ENCODE measurements around the gene LIN7B.

LIN7B gene, protein sequence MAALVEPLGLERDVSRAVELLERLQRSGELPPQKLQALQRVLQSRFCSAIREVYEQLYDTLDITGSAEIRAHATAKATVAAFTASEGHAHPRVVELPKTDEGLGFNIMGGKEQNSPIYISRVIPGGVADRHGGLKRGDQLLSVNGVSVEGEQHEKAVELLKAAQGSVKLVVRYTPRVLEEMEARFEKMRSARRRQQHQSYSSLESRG

DNA sequence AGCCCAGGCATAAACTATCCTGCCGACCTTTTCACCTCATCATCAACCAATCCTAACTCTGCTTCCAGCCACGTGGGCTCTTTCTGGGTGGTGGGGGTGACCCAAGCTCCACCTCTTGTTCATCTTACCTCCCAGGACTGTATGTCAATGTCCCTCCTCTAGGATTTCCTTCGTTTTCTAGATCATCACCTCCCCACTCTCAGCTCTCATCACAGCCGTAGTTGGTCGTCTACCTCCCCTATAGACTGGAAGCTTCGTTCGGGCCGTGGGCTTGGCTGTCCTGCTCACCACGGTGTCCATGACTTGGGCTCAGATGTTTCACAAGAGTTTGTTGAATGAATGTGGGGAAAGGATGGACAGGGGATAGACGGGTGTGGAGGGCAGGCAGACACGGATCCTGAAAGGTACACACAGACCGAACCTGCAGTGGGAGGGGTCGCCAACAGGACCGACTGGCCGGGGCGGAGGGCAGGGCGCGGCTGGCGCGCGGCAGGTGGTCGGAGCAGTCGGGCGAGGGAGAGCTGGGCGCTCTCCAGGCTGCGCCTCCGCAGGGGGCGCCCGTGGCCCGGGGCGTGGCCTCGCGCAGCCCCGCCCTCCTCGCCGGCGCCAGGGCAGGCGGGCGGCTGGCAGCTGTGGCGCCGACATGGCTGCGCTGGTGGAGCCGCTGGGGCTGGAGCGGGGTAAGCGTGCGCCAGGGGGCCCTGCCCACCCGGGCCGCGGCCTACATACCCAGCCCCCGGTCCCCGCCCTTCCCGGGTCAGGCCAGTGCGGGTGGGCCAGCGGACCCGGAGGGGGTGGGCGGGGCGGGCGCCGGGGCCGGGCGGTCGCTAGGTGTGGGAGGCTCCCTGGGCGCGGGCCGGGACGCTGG, at the start of gene LIN7B:
LIN7B (plus strand) TSS at position 609 of the 868 bp plus-strand sequence; CDS start at position 644, 35 bp downstream.
- no peak for DNase-seq

DNA sequence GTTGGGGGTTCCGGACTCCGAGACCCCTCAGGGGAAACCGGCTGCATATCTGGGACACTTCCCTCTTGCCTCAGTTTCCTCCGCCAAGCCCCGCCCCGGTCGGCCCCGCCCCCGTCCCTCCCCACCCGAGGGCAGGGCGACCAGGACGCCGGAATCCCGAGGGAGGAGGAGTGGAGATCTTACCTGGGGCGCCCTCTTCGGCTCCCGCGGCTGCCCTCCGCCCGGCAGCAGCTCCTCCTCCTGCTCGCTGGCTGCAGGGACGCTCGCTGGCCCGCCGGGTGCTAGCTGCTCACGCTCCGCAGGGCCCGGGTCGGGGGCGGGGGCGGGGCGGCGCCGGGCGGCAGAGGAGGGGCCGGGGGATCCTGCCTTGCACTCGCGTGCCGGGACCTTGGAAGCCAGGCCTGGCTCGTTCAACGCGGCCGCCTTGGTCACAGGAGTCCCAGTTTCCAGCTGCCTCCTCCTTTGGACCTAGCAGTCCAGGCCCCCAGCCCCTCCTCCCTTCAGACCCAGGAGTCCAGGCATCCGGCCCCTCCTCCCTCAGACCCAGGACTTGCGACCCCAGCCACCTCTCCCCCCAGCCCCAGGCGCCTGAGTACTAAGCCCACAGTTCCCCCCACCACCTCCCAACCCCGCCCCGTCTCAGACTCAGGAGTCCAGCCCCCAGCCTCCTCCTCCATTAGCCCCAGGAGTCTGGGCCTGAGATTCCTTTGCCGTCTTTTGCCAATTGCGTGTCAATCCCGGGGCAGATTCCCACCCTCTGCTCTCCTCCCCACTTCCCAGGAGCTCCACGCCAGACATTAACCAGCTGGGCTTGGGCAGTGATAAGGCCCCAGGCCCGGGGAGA, 49.2 kb upstream of the LIN7B start, which contains the start of gene NTF4:
NTF4 (minus strand) TSS at position 51 of the 844 bp plus-strand sequence. CDS start 2,821 bp downstream, outside the sequence.
- no peak for DNase-seq

DNA sequence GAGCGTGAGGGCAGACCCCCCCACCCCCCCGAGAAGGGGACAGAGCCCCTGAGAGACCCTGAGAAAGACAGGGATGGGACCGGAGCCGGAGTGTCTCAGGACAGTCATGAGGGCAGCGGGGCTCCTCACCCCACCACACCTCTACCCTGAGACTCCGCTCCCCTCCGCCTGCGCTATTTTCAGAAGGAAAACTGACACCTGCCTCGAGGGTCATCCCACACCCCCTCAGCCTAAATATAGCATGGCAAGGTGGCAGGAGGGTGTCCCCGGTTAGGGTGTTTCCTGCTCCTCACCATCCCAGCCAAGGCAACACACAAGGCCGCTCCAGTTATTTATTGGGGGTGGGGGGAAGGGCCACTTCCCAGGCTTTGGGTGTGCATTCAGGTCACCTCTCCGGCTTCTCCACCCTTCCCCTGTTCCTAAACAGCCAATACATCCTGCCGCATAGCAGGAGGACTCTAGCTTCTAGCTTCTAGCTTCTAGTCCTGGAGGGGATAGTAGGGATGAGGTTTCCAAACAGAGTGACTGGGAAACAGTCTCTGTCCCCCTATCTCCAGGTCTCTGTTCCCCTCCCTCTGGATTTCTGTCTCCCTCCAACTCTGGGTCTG, 48.2 kb upstream of the LIN7B start:
- no peak for DNase-seq

DNA sequence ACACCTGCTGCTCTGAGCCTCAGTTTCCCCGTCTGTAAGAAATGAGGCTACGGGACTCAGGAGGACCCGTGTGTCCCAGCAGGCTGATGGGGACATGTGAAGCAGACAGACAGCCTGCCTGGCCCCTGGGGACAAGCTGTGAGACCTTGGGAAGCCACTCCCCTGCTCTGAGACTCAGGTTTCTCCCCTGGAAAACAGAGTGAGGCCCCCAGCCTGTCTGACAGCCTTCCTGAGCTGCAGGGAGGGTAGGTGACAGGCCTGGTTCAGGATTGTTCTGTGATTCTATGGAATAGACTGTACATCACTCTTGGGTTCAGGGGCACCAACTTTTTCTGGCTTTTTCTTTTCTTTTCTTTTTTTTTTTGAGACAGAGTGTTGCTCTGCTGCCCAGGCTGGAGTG, 46.6 kb upstream of the LIN7B start:
- DNase-seq = no peak

DNA sequence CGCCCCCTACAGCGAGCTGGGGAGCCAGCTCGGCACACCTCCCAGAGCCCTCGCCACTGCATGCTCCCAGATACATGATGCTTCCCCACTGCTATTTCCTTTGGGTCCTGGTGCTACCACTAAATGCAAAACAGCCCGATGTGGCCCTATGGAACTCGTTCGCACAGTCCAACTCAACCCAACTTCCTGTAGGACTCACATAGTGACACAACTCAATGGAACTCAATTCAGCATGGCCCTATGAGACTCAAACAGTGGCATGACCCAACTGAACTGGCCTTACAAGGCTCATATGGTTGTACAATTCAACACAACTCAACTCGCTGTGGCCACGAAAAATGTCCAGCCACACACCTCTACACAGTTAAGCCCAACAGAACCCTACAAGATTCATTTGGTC, 45.1 kb upstream of the LIN7B start:
- no peak for DNase-seq

DNA sequence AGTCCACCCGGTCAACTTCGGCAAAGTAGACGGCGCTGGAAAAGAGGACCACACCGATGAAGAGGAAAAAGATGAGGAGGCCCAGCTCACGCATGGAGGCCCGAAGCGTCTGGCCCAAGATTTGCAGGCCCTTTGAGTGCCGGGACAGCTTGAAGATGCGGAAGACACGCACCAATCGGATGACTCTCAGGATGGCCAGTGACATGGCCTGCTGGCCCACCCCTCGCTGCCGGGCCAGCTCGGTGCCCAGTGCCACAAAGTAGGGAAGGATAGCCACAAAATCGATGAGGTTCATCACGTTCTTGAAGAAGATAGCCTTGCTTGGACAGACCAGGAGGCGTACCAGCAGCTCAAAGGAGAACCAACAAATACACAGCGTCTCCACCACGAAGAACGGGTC, 43.8 kb upstream of the LIN7B start:
- DNase-seq = no peak

DNA sequence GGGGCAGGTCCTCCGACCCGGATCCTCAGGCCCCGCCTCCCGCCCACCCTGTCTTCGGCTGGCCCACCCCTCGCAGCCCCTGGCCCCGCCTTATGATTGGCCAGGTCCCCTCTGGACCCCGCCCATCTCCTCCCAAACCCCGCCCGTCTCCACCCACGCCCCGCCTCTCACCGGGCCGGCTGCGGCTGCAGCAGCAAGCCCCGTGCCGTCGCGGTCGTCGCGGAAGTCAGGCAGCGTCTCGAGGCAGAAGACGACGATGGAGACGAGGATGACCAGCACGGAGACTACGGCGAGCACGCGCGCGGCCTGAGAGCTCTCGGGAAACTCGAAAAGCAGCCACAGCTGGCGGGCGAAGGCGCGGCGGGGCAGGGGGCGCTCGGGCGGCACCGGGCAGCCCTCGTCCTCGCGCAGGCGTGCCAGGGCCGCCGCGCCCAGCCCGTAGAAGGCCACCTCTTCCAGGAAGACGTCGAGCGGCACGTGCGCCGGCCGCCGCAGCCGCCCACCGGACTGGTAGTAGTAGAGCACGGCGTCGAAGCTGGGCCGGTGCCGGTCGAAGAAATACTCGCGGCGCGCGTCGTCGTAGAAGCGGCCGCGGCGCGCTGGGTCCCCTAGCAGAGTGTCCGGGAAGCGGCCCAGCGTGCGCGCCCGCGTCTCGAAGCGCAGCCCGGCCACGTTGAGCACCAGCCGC, 42.2 kb upstream of the LIN7B start:
- no peak for DNase-seq

DNA sequence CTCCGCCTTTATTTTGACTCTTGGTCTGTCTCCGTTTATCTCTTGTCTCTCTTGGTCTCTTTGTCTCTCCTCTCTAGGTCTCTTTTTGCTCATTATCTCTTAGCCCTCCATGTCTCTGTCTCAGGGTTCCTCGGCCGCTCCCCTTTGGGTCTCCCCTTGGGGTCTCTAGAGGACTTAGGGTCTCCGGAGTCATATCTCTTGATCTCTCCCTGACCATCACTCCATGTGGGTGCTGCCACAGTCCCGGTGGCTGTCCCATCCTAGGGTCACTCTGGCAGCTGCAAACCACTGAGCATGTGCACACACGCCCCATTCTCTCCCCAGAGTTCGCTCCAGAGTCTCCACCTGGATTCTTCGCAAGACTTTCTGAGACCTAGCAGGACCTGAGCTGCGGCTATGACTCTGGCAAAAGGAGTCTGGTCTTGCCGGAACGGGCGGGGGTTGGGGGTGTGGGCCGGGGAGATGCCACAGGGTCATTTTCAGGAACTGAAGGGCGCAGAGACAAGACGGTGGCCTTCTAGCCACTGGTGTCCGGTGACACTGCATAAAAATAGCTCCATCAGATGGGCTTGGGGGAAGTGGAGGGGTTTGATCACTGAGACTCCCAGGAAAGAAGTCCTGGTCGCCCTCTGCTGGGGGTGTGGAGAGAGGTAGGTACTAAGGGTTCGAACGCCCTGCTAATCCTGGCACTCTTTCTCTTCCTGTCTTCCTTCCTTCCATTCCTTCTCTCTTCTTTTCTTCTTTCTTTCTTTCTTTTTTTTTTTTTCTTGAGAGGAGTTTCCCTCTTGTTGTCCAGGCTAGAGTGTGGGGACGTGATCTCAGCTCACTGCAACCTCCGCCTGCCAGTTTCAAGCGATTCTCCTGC, 40.4 kb upstream of the LIN7B start:
- DNase-seq = no peak

DNA sequence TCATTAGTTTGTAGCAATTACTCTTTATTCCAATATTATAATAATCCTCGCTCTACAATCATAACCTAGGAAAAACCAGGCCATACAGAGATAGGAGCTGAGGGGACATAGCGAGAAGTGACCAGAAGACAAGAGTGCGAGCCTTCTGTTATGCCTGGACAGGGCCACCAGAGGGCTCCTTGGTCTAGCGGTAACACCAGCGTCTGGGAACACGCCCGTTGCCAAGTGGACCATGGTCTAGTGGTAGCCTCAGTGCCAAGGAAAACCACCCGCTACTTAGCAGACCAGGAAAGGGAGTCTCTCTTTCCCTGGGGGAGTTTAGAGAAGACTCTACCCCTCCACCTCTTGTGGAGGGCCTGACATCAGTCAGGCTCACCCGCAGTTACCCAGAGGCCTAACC, 39.3 kb upstream of the LIN7B start:
- DNase-seq = peak; percentile 55

DNA sequence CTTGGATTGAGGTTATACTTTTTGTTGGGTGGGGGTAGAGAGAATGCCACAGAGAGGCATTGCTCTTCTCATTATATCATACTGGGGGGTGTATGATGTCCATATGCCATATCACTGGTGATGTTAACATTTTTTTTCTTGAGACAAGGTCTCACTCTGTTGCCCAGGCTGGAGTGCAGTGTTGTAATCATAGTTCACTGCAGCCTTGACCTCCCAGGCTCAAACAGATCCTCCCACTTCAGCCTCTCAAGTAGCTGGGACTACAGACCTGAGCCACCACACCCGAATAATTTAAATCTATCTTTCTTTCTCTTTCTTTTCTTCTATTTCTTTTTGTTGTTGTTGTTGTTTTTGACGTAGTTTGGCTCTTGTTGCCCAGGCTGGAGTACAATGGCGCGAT, 33.8 kb upstream of the LIN7B start:
- DNase-seq = no peak

DNA sequence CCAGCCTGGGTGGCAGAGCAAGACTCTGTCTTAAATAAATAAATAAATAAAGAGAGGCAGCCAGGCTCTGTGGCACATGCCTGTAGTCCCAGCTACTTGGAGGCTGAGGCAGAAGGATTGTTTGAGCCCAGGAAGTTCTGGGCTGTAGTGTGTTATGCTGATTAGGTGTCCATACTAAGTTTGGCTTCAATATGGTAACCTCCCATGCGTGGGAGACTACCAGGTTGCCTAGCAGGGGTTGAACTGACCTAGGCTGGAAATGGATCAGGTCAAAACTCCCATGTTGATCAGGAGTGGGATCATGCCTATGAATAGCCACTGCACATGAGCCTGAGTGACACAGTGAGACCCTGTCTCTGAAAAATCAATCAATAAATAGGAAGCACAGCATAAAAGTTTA, 32.9 kb upstream of the LIN7B start:
- no peak for DNase-seq

DNA sequence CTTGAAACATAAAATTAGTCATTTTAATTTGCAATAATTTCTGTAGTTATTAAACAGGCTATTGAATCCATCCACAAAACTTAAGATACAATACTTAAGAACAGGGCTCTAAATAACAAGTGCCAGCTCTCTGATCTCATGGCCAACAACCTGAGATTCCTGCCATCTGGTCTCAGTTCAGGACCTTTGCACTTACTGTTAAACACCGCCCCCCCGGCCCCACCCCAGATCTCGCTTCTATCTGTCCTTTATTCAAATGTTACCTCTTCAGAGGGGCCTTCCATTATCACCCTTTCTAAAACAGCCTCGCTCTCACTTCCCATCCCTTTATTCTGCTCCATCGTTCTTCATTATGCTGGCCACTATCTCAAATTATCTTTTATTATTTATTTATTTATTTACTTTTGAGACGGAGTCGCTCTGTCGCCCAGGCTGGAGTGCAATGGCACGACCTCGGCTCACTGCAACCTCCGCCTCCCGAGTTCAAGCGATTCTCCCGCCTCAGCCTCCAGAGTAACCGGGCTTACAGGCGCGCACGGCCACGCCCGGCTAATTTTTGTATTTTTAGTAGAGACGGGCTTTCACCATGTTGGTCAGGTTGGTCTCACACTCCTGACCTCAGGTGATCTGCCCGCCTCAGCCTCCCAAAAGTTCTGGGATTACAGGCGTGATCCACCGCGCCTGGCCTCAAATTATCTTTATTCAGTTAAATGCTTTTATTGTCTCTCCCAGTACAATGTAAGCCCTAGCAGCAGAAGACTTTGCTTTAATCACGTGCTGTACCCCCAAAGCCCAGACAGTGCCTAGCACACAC, 29.8 kb upstream of the LIN7B start:
- DNase-seq = no peak

DNA sequence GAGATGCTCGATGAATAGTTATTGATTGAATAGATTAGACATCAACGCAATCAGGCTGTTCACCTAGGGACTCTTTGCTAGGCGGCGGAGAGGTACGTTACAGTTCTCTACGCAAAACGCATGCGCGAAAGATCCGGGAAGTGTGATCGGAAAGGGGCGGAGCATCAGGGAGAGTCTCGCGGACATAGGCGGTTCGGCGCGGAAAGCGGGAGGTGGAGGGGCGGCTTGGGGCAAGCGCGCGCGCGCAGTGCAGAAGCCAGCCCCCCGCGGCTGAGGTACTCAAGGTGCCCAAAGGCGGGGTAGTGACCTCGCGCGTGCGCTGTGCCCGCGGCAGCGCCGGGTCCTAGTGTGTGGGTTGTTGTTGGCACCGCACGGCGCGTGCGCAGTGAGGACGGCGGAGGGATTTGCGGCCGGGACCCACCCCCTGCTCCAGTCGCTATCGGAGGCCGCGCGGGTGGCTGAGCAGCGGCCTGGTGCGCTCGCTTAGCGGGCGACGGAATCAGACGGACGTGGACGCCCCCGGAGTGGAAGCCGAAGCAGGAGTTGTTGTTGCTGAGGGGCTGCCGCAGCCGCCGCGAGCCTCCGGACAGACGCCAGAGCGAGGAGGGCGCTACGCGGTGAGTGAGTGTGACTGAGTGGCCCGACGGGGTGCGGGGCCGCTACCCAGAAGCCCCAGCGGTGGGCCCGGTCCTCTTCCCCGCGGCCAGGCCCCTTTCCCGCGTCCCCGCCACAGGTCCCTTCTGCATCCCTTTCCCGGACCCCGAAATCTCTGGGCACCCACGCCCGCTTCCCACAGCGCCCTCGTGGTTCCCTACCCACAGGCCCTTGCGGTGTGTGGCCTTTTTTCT, 28.9 kb upstream of the LIN7B start, which contains the start of gene SNRNP70:
SNRNP70 (plus strand) TSS at position 432 of the 848 bp plus-strand sequence. CDS start 964 bp downstream, outside the sequence.
- DNase-seq = peak; percentile 97

DNA sequence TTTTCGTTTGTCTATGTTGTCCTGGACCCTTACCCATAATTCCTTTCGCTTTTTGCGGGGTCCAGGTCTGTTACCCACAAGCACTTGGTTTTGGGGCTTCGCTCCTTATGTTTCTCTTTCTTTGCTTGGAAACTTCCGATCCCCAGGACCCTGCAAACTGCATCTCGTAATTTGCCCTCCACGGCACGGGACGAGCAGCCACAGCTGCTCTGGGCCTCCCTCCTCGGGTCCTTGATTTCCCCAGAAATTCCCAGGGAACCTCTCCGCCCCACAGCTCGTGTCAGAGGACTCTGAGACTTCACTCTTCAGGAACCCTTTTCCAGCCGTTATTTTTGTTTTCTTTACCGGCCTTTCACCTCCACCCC, 28.3 kb upstream of the LIN7B start:
- no peak for DNase-seq

DNA sequence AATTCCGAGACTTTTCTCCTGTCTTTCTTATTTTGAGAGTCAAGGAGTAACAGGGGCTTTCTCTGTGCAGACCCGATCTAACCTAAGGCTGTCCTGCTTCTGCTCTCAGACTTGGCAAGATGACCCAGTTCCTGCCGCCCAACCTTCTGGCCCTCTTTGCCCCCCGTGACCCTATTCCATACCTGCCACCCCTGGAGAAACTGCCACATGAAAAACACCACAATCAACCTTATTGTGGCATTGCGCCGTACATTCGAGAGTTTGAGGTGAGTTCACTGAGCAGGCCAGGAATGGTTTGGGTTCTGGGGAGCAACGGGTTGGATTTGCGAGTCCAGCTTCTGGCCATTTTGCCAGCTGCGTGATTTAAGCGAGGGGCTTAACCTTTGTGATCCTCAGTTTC, 27.9 kb upstream of the LIN7B start:
- no peak for DNase-seq

DNA sequence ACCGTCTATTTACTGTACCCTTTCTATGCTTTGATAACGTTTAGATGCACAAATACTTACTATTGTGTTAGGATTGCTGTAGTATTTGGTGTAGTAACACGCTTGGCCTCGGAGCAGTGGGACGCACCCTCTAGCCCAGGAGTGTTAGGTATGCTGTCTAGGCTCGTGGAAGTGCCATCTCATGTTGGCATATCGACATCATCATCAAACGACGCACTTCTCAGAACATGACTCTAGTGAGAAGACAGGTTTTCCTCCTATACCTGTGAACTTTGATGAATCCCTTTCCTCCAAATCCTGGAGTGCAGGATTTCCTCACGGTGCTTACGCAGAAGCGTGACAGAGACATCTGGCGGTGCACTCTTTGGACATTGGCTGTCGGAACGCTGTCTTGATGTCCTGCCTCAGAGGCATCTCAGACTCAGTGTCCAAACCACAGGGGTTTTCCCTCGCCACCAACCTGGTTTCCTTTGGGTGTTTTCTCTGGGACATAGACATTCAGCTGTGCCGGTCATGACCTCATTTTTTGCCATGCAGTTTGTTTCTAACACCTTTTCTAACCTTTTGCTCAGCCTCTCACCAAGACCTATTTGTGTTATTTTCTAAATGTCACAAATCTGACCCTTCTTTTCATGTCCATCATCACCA, 22.7 kb upstream of the LIN7B start:
- no peak for DNase-seq

DNA sequence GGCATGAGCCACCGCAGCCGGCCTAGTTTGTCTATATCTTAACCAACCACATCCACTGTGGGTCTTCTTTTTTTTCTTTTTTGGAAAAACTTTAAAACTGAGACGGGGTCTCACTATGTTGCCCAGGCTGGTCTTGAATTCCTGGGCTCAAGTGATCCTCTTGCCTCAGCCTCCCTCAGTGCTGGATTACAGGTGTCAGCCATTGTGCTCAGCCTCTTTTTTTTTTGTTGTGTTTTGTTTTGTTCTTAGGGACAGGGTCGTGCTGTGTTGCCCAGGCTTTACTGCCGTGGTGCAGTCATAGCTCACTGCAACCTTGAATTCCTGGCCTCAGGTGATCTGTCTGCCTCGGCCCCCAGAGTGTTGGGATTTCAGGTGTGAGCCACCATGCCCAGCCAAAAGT, 21.5 kb upstream of the LIN7B start:
- DNase-seq = no peak

Measured in DMS79 (cell line).